SU-DHL-6 (cell line): Measurements from ENCODE around the gene ZFYVE27.

Source experiments
- H2AFZ ChIP-seq: fragments of 200-600 bp; sonication (generic); 2 replicates; pipeline ENCODE4 v1.6.1; 2014; ENCODE audit warnings: low read depth, mild to moderate bottlenecking, moderate library complexity, mixed read lengths, antibody characterized with exemption, low read length; ENCODE audit not compliant: severe bottlenecking
- H3F3A ChIP-seq: fragments of 200-600 bp; shearing (Covaris generic); 2 replicates; pipeline ENCODE4 v1.6.0; 2016; ENCODE audit warnings: antibody characterized with exemption, mild to moderate bottlenecking; ENCODE audit not compliant: insufficient read depth
- H3K27ac ChIP-seq: fragments of 200-600 bp; sonication (generic); 2 replicates; pipeline ENCODE4 v1.5.1; 2016; ENCODE audit warnings: low read depth, mild to moderate bottlenecking, low read length, moderate library complexity, mixed read lengths
- H3K27me3 ChIP-seq: fragments of 200-600 bp; sonication (generic), shearing (Covaris generic); 2 replicates; pipeline ENCODE4 v1.6.0; 2014; ENCODE audit warnings: mild to moderate bottlenecking, low read length
- H3K36me3 ChIP-seq: fragments of 200-600 bp; sonication (generic); 2 replicates; pipeline ENCODE4 v1.6.1; 2014; ENCODE audit warnings: mild to moderate bottlenecking, low read length, mixed read lengths
- H3K4me2 ChIP-seq: fragments of 300-600, 200-600 bp; shearing (Covaris generic), sonication (generic); 2 replicates; pipeline ENCODE4 v1.6.0; 2014; ENCODE audit warnings: low read length, low read depth, mild to moderate bottlenecking; ENCODE audit not compliant: poor library complexity, severe bottlenecking
- H3K4me3 ChIP-seq: fragments of 200-600 bp; sonication (generic); 2 replicates; pipeline ENCODE4 v1.5.1; 2014; ENCODE audit warnings: antibody characterized with exemption, low read length, mild to moderate bottlenecking, mixed read lengths; ENCODE audit not compliant: insufficient read depth, poor library complexity, severe bottlenecking
- H3K79me2 ChIP-seq: fragments of 200-600 bp; sonication (generic); 2 replicates; pipeline ENCODE4 v1.6.1; 2014; ENCODE audit warnings: mild to moderate bottlenecking, low read length, moderate library complexity; ENCODE audit not compliant: insufficient read depth
- H3K9ac ChIP-seq: fragments of 200-600 bp; sonication (generic); 2 replicates; pipeline ENCODE4 v1.7.0; 2014; ENCODE audit warnings: mild to moderate bottlenecking, low read length
- H3K9me2 ChIP-seq: fragments of 200-600 bp; sonication (generic); replicated peaks from 2 replicates; pipeline ENCODE4 v1.6.1; 2014; ENCODE audit warnings: low read length; ENCODE audit not compliant: insufficient read depth
- H3K9me3 ChIP-seq: fragments of 200-600 bp; sonication (generic); 2 replicates; pipeline ENCODE4 v1.6.1; 2014; ENCODE audit warnings: low read length, mixed read lengths; ENCODE audit not compliant: insufficient read depth
- H4K20me1 ChIP-seq: fragments of 200-600 bp; sonication (generic); 2 replicates; pipeline ENCODE4 v1.6.1; 2014; ENCODE audit warnings: low read depth, mild to moderate bottlenecking, antibody characterized with exemption, low read length, moderate library complexity, mixed read lengths
- CTCF ChIP-seq: fragments of 200-600 bp; sonication (generic); IDR thresholded peaks from one replicate; pipeline ENCODE4 v1.5.1; 2017; ENCODE audit warnings: antibody characterized with exemption, mild to moderate bottlenecking, low read length, moderate library complexity; ENCODE audit not compliant: insufficient read depth, poor library complexity, severe bottlenecking
- EZH2phosphoT487 ChIP-seq: fragments of 200-600 bp; sonication (generic), shearing (Covaris generic); conservative IDR thresholded peaks from 2 replicates; pipeline ENCODE4 v1.6.1; 2018; ENCODE audit warnings: mild to moderate bottlenecking, antibody characterized with exemption, low read length, moderate library complexity, mixed read lengths

ZFYVE27 gene

DNA sequence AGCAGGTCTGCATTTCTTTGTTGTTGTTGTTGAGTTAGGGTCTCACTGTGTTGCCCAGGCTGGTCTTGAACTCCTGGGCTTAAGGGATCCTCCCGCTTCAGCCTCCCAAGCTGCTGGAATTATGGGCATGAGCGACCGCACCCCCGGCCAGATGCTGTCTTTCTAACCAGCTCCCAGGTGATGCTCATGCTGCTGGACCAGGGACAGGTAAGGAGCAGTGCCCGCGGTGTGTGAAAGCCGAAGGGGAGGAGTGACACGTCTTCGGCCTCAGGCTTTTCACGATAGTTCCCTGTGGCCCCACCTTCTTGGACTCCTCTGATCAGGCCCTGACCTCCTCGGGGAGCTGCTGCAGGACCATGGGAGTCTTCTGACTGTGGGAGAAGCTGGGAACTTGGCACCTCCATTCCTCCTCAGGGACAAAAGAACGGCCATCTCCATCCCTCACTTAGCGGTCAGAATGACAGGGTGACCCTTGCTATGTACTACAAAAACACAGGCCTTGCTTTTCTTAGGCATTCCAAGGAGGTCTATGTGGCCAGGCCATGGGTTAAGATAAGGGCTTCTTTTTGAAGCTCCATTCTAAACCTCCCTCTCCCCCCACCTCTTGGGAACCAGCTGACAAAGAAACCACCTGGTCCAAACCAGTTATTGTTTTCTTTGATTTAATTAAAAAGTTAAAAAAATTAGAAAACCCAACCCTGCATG, 29.3 kb downstream of the ZFYVE27 start:
- Histone ChIP-seq H3K9ac (no peak overlapping the region), H3K27me3 (no peaks in the 10 kb centered on the region), H3K4me2 (no peak overlapping the region), H3F3A (no peaks in the 10 kb centered on the region), H3K9me3 (no peaks in the 10 kb centered on the region), H3K79me2 (no peaks in the 10 kb centered on the region), H3K9me2 (no peaks in the 10 kb centered on the region), H3K4me3 (no peak overlapping the region), H4K20me1 (no peaks in the 10 kb centered on the region; the same call in 1 of the 2 replicates), H2AFZ (no peak overlapping the region), H3K27ac (no peak overlapping the region), H3K36me3 (no peaks in the 10 kb centered on the region)
- TF ChIP-seq CTCF (no peak), EZH2phosphoT487 (no peak)

- Histone ChIP-seq H2AFZ (no peak overlapping the region), H3K9me2 (no peaks in the 10 kb centered on the region), H3F3A (no peaks in the 10 kb centered on the region), H3K9me3 (no peaks in the 10 kb centered on the region), H3K4me3 (no peak overlapping the region), H3K4me2 (no peak overlapping the region), H3K27ac (no peak overlapping the region), H3K79me2 (no peaks in the 10 kb centered on the region), H3K9ac (no peak overlapping the region), H3K36me3 (no peaks in the 10 kb centered on the region), H4K20me1 (no peaks in the 10 kb centered on the region; the same call in 1 of the 2 replicates), H3K27me3 (no peaks in the 10 kb centered on the region)
- no peak for TF ChIP-seq CTCF
Observed at GRCh38 chr10:97766996-97767924, 30.3 kb downstream of the ZFYVE27 start.

DNA sequence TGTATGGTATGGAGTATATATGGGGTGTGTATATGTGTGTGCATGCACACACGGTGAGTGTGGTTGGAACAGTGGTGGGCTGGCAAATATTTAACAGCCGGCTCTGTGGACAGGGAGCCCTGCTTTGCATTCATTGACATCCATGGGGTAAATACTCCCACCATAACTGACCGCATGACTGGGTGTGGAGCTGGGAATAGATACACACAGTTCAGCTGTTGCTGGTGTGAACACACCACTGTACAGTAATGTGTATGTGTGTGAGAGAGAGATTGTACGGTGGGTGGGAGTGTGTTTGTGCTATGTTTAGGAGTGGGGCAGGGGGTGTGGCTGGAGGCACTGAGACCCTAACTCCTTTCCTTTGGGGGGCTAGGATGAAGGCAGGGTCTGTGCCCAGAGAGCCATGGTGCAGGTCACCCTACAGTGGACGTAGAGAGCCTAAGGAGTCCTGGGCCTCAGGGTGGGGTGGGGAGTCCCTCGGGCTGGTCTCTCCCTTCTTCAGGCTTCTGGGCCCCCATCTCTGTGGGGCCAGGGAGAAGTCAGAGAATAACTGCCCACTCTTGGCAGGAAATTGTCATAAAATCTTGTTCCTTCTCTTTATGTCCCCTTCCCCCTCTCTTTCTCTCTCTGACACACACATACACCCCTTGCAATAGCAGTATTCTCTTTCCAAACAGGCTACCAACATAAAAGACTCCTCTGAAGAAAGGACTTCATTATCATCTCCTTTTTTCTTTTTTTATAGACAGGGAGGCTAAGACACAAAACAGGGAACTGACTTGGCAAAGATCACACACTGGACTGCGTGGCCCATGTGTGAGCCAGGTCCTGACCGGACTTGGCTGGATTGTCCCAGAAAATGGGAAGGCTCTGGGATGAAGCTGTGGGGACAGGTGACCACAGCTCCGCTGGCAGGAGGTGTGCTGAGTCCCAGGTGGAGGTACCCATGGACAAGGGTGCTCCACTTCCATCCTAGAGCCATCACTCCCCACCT, 31.7 kb downstream of the ZFYVE27 start:
- H3K36me3 ChIP-seq: no peaks in the 10 kb centered on the region
- H3K27ac ChIP-seq: no peak overlapping the region
- no peak overlapping the region for H2AFZ ChIP-seq
- H3F3A ChIP-seq: no peaks in the 10 kb centered on the region
- no peaks in the 10 kb centered on the region for H3K9me2 ChIP-seq
- H3K9me3 ChIP-seq: no peaks in the 10 kb centered on the region
- H3K9ac ChIP-seq: no peak overlapping the region
- no peak overlapping the region for H3K4me3 ChIP-seq
- no peaks in the 10 kb centered on the region for H3K27me3 ChIP-seq
- H3K79me2 ChIP-seq: no peaks in the 10 kb centered on the region
- no peak overlapping the region for H3K4me2 ChIP-seq
- TF ChIP-seq CTCF: no peak
- TF ChIP-seq EZH2phosphoT487: no peak
- H4K20me1 ChIP-seq: no peaks in the 10 kb centered on the region
